ENCODE data around the gene MCC.

Gene MCC

DNA sequence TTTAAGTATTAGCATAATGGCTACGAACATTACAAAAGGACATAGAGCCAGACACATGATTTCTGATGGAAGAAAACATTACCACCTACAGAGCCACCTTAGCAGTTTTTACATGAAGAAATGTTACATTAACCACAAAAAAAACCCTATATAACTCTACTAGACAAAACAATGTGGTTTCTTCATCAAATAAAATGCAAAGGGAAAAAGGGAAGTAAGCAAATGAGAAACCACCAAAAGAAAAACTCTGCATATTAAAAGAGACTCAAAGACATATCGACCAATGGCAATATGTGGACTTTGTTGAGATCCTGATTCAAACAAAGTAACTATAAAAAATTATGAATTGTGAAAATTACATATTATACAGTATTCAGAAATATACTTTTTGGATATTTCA, 186.1 kb downstream of the MCC start:
- peak; percentile 13 for DNase-seq

DNA sequence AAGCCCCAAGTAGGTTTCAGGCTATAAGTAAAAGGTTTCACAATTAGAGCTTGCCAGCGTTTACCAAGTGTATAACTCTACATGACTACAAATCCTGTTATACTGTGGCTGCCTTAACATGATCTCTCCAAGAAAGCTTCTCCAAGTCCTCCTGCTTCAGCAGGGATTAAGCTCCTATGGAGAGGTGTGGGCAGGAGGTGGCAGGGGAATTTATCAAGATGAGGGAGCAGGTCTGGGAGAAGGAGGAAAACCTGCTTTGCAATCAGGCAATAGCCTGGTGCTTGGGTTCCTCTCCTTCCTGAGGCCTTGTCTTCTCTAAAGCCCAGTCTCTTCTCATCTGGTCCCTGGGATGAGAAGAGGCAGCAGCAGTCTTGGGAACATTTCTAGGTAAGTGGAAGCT, 188.7 kb downstream of the MCC start:
- DNase-seq, result no peak

DNA sequence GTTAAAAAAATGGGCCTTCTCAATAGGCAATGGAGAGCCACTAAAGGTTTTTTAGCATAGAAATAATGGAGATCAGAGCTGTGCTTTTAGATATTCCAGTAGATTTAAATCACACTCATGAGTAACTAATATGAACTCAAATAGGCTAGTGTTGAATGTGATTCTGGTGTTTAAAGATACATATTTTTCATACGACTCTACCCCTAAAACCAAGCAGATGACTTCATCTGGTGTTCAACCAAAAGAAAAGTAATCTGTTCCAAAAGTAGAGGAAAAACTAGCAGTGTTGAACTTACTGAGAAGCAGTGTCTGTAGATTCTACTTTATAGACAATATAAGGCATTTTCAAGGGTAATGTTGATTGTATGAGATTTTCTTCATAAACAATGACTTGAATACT, 191.6 kb downstream of the MCC start:
- DNase-seq, result no peak

DNA sequence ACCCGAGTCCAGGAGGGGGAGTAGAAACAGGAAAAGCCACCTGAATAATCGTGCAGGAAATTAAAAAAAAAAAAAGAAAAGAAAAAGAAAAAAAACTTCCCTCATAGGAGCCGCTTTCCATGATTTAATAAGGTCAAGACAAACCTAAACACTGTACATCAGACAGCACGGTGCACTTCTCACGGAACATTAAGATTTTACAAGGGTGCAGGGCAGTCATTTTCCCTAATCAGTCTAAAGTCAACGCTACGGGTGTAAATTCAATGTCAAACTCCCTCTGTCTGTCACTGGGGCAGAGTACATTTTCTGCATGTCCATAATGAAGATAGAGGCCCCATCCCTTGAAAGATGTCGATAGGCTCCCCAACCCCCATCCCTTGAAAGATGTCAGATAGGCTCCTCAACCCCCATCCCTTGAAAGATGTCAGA, 193.1 kb downstream of the MCC start:
- DNase-seq, result no peak

DNA sequence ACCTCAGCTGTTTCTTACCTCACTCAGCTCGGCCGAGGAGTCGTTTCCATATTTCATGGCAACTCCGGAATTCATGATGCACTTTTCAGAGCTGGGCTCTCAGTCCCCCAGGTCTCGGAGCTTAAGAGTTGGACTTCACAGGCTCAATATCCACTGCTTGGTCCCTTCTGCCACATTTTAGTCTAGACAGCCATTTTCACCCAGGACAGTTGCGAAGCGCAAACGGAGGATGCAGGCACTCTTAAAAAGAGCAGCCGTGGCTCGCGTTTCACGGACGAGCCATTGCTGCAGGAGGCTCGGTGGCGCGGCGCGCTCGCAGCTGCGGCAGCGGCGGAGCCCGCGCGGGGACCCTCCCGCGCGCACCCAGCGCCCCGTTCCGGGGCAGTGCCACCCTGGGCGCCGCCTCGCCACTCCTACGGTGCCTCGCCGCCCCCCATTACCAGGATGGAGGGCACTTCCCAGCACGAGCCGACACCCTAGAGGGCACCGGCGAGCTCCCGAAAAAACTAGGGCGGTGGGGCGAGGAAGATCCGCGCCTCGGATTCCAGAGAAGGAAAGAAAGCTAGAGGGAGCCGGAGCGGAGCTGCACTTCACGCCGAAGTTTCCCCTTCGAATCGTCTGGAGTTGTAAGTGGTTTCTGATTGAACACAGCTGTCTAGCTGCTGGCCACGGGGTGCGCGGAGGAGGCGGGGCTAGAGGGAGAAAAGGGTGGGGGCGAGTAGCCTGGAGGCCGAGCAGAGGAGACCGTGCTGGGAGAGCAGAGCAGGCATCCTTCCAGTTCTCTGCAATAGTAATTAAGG, 193.7 kb downstream of the MCC start:
- peak; percentile 81 for DNase-seq

DNA sequence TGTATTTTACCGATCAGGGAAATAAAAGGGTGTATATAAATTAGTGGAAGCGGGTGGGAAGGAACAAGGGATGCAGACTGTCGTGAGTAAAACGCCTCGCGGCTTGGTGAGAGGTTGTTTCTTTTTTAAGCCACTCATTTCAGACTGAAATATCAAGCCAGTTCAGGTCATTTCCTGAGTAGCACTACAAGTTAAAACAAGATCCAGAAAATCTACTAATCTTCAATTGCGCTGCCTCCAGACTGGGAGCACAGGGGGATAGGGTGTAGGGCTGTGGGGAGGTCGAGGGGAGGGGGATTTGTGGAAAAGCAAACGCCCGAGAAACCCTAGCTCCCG, 194.3 kb downstream of the MCC start:
- peak; percentile 26 for DNase-seq

DNA sequence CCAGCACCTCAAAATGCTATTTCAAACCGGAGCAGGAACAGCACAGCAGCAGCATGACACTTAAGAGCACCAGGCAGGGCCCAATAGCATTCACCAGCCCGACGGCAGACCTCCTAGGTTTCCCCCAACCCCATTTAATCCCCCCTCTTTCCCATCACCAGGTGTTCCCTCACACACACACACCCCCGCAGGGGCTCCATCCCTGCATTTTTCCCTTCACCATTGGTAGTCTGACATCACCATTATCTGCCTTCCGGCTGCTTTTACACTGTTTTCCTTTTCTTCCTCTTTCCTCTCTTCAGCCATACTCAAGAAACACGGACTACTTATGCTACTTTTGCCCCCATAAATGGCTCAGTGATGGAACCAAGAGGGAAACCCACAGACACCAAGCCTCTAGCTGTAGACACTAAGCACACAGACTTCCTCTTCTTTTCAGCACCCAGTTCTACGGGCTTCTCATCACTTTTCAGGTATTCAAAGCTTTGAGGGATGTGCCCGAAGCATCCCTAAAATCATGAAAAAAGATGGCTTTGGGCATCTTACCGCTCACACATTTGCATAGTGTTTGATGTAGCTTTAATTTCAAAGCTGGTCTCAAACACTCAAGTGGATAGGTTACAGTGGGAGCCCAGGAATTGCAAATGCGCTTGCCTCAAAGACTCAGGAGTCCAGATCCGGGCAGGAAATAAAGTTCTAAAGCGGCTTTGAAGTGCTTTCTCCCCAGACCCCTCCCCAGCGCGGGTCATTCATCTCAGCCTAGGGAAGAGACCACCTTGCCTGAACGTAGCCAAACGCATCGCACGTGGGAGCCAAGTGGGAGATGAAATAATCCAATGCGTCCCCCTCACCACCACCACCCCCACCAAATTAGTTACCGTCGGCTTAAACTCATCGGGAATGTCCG, 194.9 kb downstream of the MCC start:
- DNase-seq, result peak; percentile 20

DNA sequence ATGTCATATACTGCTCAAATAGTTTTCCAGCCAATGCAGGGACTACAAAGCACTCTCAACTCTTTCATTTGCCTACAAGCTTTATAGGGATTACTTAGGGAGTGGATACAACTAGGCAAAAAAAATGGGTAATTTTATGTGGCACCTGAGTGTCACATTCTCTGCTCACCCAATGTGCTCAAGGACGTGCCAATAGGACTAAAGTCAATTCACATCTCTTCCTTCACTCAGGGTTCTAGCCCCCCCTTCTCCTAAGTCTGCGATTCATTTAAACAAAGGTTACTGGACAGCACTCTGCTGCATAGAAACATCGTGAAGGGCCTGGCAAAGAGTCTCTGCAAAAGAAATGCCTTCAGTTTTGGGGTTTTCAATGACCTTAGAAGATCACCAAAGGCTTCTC, 195.8 kb downstream of the MCC start:
- no peak for DNase-seq

DNA sequence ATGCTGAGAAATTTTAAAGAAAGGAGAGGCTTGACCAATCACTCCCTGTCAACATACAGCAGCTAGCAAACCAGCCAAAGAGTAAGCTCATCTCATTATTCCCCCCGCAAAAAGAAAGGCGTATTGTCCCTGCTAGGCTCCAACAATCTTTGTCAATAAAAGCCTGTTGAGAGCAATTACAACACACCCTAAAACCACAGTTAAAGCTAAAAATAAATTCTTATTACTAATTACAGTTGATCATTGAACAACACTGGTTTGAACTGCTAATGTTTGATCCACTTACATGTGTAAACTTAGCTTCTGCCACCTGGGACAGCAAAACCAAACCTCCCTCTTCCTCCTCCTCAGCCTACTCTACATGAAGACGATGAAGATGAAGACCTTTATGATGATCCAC, 204.7 kb downstream of the MCC start:
- no peak for DNase-seq

DNA sequence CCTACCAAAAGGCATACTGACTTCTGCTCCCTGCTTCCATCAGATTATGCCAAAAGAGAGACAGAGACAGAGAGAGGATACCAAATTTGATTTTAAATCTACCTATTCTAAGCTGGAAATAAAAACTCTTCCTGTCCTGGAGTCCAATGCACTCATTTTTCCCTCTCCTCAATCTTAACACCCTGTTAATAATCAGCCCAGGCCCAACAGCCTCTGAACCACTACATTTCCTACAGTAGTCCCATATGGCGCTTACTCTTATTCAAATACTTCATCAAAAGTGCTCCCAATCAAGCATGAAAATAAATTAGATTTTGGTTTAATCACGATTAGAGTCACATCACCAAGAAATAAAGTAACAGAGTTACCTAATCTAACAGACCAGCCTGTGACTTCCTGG, 205.8 kb downstream of the MCC start:
- no peak for DNase-seq

DNA sequence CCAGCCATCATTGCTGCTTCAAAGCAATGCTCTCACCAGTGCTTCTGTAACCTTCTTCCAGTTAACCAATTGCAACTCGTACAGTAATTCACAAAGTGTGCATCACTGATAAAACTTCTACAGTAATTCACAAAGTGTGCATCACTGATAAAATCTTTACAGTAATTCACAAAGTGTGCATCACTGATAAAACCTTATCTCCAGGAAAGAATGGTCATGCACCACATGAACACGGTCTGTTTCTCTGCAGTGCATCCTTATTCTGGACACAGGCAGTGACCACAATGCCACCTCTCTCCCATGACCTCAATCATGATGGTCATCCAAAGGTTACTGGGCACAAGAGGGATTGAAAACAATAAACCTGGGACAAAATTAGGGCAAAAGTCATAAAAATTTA, 207.1 kb downstream of the MCC start:
- no peak for DNase-seq

DNA sequence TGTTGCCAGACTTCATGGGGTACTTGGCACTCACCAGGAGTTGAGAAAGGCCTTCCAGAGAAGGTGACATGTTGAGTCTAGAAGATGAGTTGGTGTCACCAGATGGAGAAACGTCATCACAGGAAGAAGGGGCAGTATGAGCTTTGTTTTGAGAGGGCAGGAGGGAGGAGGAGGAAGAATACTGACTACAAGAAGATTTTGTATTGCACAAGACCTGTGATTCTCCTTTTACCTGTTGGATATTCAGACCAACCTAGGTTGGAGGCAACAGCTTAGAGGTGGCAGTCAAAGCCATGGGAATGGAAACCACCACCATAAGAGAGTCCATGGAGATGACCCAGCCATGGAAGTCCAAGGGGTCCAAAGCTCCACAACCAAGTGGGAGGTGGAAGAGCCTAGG, 207.7 kb downstream of the MCC start:
- DNase-seq, result no peak

DNA sequence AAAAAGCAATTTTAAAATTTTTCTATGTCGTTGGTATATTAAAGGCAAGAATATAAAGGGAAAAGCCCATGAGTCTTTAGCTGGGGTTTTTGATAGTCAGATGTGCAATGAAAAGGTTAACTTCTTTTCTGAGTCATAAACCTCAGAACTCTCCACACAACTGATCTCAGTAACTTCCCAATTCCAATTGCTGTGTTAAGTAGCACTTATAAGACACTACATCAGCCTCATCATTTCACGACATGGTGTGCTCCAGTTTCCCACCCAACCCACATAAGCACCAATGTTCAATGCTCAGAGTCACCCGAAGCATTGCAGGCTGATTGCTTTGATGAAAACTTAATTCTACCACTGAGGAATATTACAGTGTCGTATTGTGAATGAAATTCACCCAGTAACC, 209.3 kb downstream of the MCC start:
- no peak for DNase-seq

DNA sequence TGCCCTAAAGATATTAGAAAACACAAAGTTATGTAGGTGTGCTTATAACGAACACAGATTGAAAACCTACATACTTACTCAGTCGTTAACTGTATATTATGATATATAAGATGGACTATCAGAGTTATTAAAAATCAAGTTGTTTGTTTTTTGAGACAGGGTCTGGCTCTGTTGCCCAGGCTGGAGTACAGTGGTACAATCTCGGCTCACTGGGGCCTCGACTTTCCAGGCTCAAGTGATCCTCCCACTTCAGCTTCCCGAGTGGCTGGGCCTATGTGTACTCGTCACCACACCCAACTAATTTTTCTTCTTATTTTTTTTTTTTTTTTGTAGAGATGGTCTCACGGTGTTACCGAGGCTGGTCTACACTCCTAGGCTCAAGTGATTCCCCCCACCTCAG, 211.8 kb downstream of the MCC start:
- no peak for DNase-seq

DNA sequence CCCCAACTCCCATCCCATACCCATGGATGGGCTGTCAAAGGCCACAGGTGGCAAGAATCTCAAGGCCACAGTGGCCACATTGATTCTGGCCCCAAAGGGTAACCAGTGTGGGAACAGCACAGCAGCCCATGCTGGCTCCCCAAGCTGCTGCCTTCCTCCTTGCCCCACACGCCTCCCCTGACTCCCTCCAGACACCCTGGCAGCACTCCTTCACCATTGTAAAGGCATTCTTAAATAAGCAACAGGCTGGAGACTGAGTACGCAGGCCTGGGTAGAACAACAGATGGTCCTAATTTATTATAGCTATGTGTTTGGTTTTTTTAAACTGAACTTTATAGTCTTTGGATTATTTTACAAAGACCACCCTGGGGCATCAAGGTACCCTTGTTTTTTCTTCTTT, 212.3 kb downstream of the MCC start:
- DNase-seq, result no peak

DNA sequence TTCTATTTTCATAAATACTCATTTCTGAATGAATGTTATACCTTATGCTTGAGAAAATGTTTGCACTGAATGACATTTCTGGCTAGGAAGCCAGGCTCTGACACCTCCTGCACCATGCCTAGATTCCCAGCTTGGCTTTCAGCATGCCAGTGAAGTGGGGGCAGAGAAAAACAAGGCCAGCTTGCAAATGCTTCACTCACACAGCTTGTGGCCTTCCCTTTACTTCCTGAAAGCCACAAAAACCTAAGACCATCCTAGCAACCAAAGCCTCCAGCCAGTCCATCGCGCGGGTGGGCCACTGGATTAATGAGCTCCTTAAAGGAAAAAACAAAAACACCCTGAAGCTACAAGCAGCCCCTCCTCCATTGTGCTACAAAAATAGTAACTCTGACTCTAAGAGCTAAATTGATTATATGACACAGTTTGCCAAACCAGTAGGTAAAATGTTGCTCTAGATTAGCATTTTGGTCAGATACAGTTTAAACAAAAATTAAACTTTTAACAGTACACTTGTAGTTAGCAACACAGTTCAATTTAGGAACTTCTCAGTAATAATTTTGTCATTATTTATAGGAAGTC, 213.3 kb downstream of the MCC start:
- DNase-seq, result no peak

DNA sequence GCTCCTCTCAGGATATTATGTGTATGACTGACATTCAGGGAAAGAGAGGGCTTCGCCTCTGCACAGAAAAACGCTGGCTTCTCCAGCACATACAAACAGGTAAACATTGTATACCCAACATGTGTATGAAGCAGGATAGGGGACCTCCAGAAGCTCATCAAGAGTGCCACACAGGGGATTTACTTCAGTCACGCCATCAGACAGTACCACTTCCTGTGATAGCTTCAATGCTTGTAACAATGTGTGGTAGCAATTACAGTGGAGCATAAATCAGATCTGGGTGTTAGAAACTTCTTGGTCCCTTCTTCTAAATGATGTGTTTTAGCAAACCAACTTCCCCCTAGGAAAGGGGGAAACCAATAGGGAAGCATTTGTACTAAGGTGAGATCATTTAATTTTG, 214.3 kb downstream of the MCC start:
- DNase-seq, result no peak

DNA sequence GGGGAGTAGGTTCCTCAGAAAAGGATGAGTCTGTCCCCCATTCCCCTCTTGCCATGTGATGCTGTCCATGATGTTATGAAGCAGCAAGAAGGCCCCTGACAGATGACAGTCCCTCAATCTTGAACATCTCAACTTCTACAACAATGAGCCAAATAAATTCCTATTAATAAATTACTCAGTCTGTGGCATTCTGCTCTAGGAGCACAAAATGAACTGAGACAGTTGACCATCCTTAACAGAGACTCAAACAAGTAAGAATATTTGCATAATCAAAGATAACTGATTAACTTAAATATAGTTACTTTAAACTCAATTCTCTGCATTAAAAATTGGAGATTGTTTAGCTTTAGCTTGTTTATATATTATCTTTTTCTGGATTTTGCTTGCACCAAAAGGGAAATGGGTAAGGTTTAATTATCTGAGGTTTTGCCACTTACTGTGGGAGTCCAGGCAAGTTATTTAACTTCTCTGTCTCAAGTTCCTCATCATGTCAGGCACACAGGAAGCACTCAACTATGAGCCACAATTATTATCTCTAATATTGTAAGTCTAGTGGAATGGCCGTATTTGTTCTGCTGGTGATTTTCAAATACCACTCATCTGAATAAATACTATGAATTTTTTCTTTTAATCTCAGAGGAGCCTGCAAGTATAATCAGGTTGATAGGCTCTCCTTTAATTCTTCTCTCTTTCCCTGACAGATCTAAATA, 216.4 kb downstream of the MCC start:
- no peak for DNase-seq

DNA sequence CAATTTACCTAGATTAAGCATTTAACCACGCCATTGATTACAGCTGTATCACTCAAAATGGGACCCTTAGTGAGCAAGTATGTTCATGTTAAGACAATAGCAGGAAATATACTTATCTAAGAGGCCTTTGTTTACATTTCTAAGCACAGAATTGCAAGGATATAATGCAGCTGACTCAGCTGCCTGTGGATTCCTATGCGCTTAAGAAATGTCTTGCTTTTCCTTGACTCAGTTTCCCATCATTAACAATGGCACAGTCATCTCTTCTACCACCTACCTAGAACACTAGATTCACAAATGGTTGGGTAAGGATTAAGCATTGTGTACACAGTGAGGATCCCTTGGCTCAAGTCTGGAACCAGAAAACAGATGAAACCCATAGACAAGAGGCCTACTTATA, 217.2 kb downstream of the MCC start:
- DNase-seq, result no peak

DNA sequence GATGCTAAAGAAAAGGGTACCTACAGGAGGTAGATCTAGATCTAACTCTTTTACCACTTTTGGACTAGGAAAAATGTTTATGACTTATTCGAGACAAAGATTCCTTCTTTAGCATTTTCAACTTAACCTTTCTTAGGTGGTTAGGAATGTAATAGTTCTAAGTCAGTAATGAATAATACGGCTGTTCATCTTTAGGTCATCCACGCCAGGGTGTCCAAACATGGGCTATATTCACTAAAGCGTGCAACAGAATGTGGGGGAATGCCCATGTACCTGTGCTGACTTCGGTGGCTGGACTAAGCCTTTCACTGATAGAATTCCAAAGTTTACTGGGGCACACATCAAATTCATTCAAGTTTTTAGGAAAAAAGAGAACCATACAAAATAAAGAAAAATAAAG, 218.2 kb downstream of the MCC start:
- DNase-seq, result no peak

DNA sequence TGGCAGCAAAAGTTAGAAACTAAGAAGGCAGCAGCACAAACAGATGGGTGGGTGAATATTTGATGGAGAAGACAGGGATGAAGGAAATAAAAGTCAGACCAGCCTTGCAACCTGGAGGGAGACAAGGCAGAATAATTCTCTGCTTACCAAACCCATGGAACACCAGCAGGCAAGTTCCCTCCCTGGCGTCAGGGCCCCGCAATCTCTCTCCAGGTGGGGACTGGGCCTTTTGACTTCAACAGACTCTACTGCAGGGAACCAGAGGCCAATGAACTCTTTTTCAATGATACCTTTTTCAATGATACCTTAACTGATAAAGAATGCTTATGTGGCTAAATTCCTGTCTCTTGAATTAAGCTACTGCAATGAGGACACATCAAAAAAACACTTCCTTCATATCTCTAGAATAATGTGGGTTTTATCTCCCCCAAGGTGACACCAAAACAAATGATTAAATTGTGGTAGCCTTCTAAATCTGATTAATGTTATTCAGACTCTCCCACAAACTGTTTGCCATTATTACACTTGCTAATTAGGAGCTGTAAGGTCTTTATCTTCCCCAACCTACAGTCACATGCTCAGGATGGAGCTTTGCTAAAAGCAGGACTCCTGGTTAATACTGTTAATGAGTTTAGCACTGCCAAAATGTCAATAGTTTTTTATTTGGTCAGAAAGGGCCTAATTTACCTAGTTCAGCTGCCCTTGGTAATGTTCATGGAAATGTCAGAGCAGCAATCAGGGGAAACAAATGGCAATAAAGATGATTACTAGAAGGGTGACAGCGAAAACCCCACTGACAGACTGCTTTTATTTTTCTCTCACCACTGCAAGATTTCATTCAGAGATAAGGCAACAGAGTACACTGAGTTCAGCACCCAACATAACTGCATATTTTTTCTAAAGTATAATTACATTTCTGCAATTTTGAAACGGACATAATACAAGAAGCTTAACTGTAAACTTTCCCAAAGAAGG, 218.9 kb downstream of the MCC start:
- DNase-seq, result no peak

DNA sequence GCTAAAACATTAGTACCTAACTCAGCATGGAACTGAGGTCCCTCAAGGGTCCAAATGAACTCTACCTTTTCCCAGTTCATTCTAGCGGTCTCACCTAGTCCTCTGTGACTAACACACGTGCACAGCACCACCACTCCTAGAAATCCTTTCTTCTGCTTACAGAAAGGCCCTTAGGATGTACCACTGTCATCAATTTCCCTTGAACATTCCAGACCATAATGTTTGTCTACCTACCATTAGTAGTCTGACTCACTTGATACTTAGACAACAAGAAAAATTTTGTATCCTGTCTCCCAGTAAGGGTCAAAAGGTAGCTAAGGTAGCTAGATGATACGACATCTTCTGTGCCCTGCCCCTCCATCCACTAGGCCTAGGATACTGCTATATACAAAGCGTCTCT, 220.0 kb downstream of the MCC start:
- no peak for DNase-seq

All from RPMI8226 (cell line).